GOT3 (cell line): ENCODE measurements around the gene B4GALNT1.

Source experiments
- DNase-seq: peaks from one replicate; lab custom pipeline; 2025; ENCODE audit warnings: mixed read lengths; lab: John Stamatoyannopoulos, UW

Gene B4GALNT1

DNA sequence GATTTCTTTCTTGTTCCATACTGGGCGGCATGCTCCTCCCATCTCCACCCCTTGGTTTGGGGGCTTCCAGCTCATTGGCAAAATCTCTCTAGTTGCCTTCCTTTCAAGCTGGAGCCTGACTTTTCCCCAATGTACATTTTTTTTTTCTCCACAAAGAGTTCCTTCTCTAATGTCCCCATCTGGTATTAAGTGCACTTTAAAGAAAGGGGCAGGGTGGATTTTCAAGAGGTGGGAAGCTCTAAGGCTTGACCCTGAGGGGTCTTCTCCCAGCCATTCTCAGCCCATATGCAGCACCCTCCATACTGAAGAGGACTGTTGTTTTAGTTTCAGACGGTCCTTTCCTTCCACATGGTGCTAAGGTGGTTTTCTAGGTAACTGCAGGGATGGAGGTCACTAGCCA lies 47.8 kb downstream of the B4GALNT1 start:
- DNase-seq = no peak

DNA sequence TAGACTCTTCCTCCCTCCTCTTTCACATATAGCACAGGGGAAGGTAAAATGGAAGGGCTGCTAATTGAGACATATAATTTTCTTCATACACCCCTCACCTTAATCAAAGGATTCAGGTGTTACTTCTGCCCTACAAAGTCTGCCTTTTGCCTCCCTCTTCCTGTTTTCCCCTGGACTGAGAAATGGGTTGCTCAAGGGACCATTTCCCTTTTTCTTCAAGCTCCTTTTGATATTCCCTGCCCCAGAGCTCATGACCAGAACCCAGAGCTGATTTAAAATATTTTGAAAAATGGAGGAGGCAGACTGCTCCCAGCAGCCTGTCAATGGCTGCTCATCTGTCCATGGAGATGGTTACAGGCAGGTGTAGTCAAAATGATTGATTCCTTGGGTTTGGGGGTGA lies 48.3 kb downstream of the B4GALNT1 start:
- DNase-seq = no peak

DNA sequence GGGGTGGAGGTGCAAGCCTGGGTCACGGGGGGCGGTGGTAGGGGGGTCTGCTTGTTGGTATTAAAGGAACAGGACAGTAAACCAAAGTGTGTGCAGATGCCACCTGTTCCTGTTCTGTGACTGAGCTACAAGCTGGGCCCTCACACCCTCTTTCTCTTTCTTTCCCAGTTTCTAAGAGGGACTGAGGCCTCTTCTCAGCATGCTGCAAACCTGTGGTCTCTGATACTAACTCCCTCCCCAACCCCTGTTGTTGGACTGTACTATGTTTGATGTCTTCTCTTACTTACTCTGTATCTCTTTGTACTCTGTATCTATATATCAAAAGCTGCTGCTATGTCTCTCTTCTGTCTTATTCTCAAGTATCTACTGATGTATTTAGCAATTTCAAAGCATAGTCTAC lies 49.0 kb downstream of the B4GALNT1 start:
- DNase-seq = no peak

DNA sequence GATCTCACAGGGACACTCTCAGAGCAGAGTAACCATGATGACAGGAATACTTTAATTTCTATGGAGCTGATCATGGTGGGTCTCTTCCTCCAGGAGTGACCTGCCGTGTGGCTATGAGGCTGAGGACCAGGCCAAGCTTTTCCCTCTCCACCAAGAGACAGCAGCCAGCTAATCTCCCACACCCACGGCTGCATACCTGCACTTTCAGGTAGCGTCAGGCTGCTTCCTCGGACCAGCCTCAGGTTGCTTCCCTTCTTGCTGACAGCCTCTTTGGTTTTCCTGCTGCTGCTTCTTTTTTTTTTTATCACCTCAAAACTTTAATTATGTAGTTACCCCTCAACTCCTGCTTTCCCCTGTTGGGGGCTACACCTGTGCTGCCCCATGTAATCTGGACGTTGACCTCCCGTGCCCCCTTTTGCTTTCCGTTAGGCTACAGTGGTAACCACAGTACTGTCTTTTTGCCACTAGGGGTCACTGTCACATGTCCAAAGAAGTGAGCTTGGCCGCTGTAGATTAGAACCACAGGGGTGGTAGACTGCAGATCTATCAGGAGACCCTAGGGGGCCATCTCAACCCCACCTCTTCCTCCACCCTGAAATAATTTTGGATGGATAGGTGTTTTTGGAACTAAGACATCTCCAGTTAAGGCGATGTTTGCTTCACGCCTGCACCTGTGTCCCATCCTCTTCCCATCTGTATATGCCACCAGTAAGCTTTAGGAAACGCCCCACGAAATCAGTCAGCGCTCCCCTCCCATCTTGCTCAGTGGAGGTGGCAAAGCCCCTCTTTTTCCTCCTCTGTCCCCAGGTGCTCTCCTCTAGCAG lies 49.8 kb downstream of the B4GALNT1 start:
- peak; percentile 91 for DNase-seq

DNA sequence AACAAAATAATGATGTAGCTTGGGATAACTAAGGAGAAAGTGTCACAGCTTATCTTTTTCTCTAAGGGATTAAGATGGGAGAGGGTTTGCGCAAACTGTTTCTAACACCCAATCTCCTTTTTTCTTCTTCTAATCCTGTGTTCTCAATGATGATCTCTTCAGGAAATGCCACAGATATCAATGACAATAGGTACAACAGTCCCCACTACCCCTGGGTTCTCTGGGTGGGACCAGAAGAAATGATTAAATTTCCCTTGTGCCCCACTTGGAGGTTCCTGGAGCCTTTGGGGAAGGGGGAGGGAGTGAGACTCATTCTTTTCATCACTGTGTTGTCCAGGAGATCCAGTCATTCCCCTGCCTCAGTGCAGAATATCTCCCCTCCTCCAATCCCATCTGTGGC lies 50.6 kb downstream of the B4GALNT1 start:
- no peak for DNase-seq

DNA sequence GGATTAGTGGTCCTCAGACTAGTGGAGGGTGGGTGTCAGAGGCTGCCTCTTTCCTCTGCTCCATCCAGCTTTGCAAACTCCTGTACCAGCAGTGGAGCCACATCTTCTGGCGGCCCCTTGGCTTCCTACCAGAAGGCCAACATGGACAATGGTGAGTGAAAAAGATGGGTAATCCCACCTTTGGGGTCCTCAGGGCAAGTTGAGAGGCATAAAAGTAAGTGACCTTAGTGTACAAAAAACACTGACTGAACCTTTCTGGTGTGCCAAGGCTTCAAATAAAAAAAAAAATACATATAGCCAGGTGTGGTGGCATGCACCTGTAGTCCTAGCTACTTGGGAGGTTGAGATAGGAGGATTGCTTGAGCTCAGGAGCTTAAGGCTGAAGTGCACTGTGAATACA lies 51.2 kb downstream of the B4GALNT1 start:
- no peak for DNase-seq

DNA sequence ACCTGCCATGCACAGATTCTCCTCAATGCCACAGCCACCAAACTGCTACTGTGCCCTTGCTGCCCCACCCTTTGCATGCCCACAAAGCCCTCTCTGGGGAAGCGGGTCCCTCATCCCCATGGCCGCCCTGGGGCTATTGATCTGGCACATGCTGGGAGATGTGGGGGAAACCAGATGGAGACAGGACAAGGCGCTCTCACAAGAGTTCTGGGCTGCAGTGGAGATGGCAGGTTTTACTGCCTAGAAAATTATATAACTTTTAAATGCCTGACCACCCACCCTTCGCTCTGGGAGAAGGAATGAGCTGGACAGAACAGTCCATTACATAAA lies 52.6 kb downstream of the B4GALNT1 start:
- DNase-seq = no peak

DNA sequence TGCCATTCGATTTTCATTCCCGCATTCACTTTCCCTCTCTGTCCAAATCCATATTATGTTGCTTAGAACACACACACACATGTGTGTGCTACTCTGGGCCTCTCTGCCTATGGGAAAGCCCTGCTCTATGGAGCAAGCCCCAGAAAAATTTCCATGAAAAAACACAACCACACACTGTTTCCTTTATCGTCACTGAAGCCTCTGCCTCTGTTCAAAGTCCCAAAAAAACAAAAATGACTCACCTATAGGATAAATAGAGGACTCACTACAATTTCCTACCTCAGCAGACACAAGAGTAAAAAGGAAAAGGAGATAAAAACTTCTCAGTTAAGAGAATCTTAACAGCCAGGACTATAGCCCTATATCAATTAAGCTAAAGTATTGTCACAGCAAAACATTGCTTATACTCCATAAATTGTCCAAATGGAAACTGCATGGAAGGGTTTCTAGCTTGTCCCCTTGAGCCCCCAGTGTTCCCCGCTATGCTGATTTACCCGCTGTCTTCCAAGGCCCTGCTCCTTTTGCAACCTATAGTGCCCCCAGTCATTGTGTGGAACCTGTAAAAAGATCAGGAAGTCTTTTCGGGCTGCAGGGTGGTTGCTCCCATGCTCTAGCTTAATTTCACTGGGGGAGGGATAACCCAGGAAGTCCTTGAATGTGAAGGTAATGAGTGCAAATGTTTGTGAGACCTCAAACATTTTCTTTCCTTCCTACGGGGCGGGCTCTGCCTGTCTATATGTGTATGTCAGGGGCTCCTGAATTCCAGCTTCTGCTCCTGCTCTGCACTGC lies 53.1 kb downstream of the B4GALNT1 start:
- no peak for DNase-seq

DNA sequence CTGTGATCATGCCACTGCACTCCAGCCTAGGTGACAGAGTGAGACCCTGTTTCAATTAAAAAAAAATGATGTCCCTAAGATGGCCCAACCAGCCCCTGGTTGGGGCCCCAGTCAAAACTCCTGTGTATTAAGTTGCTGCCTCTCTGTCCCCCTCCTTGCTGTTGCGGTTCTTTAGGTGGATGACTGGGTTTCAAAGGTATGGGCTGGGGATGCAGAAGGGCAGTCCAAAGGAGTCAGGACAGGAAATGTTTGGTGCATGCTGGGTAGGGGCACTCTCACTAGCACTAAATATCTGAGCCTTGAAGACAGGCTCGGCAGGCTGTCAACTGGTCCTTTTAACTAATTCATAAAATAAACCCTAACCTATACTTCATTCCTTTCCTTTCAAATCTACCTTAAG lies 54.0 kb downstream of the B4GALNT1 start:
- no peak for DNase-seq

DNA sequence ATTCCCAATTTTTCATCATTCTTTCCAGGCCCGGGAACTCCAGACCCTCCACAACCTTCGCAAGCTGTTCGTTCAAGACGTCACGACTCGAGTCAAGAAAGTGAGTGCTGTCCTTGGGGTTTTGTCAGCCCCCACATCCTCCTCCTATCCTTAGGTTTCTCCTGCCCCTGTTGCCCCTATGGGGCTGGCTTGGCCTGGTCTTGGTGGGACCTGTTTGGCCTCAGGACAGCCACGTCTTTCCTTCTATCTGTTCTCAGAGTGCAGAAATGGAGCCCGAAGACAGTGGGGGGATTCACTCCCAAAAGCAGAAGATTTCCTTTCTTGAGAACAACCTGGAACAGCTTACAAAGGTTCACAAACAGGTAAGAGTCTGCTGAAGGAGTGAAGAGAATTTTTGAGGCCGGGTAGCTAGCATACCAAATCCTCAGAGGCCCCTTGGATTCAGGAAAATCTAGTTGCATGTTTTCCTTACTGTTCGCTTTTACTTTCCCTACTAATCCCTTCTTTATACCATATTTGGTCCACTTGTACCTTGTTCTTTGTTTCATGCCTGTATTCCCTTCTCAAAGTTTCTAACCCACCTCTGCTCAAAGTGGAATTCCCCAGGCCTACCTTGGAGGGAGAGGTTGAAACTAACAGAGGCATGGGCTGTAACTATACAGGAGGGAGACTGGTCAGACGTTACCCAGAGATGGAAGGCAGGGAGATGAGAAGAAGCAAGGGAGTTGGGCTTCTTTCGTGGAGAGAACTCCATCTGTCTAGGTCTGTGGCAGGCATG lies 54.8 kb downstream of the B4GALNT1 start:
- no peak for DNase-seq

DNA sequence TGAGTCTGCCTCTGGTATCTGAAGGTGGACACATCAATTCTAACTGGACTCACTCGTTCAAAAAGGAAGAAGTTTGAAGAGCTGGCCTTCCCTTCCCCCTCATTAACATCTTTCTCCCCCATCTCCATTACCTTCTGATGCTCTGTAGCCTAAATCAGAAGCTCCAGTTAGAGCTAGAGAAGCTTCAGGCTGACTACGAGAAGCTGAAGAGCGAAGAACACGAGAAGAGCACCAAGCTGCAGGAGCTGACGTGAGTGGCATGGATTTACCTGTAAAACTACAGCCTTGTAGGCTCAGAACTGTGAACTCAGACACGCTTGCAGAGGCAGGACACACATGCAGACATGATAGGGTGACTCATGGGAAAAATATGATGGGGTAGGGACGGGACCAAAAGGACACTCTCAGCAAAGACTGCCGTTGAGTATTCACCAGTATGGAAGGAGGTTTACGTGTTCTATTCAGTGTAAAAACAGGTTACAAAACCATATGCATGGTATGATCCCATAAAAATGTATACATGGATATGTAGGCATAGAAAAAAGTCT lies 56.3 kb downstream of the B4GALNT1 start:
- no peak for DNase-seq
